ENCODE data around the gene GHRHR.

The GHRHR gene

DNA sequence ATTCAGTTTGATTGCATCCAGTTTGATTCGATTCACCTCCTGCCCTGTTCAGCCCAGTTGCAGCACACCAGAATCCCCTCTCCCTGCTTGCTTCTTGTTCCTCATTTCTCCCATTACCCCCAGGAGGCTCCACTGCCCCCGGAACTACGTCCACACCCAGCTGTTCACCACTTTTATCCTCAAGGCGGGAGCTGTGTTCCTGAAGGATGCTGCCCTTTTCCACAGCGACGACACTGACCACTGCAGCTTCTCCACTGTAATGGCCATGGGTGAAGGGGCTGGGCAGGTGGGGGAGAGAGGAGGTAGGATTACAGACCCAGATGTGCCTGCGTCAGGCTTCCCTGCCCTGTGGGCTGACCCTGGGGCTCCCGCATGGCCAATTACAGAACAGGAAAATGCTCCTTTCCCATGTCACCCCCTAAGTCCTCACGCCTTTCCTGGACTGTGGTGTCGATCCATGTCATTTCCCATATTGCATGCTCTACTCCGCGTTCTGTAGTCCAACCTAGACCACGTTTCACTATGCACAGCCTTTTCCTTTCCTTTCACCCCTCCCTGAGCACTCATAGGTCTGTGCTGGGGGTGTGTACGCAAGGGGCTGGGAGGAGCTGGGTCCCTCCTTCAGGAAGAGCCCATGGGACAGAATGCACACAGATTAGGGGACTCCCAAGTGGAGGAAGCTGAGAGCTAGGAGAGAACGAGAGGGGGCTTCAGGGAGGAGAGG lies 8.2 kb downstream of the GHRHR start:
- no peak overlapping the region for H3K9ac ChIP-seq (ENCODE audit: low read depth, low read length)
- H3K4me2 ChIP-seq (ENCODE audit: insufficient read depth, low read length), result no peak overlapping the region
- no peak overlapping the region for H3K27ac ChIP-seq (ENCODE audit: low read length)
- H3K27me3 ChIP-seq (ENCODE audit: insufficient read depth, low read length, poor library complexity), result peaks cover 13% of the 10 kb centered on the region
- H3K79me2 ChIP-seq (ENCODE audit: insufficient read depth, low read length), result no peaks in the 10 kb centered on the region
- no peaks in the 10 kb centered on the region for H3K36me3 ChIP-seq (ENCODE audit: insufficient read depth, low read length)
- H4K20me1 ChIP-seq (ENCODE audit: insufficient read depth, low read length), result no peaks in the 10 kb centered on the region
- H2AFZ ChIP-seq (ENCODE audit: low read depth, low read length), result no peak overlapping the region
- no peaks in the 10 kb centered on the region for H3K9me3 ChIP-seq (ENCODE audit: insufficient read depth, low read length, severe bottlenecking)
- no peak overlapping the region for H3K4me3 ChIP-seq (ENCODE audit: low read depth in 1 of 2, low read length in 2 of 2)
- DNase-seq (no peak), ATAC-seq (ENCODE audit: insufficient read depth, low read depth) (no peak)
- H3K4me1 ChIP-seq (ENCODE audit: insufficient read depth, low read length), result no peaks in the 10 kb centered on the region
- TF ChIP-seq EZH2 (IDR thresholded peaks at IDR 0.05; ENCODE audit: borderline replicate concordance, low read depth, low read length, severe bottlenecking), result no peak
- TF ChIP-seq, protein P1, sequence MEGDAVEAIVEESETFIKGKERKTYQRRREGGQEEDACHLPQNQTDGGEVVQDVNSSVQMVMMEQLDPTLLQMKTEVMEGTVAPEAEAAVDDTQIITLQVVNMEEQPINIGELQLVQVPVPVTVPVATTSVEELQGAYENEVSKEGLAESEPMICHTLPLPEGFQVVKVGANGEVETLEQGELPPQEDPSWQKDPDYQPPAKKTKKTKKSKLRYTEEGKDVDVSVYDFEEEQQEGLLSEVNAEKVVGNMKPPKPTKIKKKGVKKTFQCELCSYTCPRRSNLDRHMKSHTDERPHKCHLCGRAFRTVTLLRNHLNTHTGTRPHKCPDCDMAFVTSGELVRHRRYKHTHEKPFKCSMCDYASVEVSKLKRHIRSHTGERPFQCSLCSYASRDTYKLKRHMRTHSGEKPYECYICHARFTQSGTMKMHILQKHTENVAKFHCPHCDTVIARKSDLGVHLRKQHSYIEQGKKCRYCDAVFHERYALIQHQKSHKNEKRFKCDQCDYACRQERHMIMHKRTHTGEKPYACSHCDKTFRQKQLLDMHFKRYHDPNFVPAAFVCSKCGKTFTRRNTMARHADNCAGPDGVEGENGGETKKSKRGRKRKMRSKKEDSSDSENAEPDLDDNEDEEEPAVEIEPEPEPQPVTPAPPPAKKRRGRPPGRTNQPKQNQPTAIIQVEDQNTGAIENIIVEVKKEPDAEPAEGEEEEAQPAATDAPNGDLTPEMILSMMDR (IDR thresholded peaks at IDR 0.05; ENCODE audit: borderline replicate concordance, extremely low read depth, low read length, poor library complexity, severe bottlenecking), result no peak

GRCh38 chr7:30973292-30973691 lies 9.5 kb downstream of the GHRHR start:
- Histone ChIP-seq H3K4me3 (ENCODE audit: low read depth in 1 of 2, low read length in 2 of 2) (no peak overlapping the region), H3K9ac (ENCODE audit: low read depth, low read length) (no peak overlapping the region), H4K20me1 (ENCODE audit: insufficient read depth, low read length) (no peaks in the 10 kb centered on the region), H3K4me2 (ENCODE audit: insufficient read depth, low read length) (no peak overlapping the region), H3K4me1 (ENCODE audit: insufficient read depth, low read length) (no peaks in the 10 kb centered on the region), H2AFZ (ENCODE audit: low read depth, low read length) (no peak overlapping the region), H3K27me3 (ENCODE audit: insufficient read depth, low read length, poor library complexity) (peaks cover 10% of the 10 kb centered on the region), H3K36me3 (ENCODE audit: insufficient read depth, low read length) (no peaks in the 10 kb centered on the region), H3K79me2 (ENCODE audit: insufficient read depth, low read length) (no peaks in the 10 kb centered on the region), H3K27ac (ENCODE audit: low read length) (no peak overlapping the region), H3K9me3 (ENCODE audit: insufficient read depth, low read length, severe bottlenecking) (no peaks in the 10 kb centered on the region)
- TF ChIP-seq, protein P1 (IDR thresholded peaks at IDR 0.05; ENCODE audit: borderline replicate concordance, extremely low read depth, low read length, poor library complexity, severe bottlenecking), result no peak
- TF ChIP-seq EZH2 (IDR thresholded peaks at IDR 0.05; ENCODE audit: borderline replicate concordance, low read depth, low read length, severe bottlenecking), result no peak
- ATAC-seq (ENCODE audit: insufficient read depth, low read depth) (no peak), DNase-seq (no peak)

- Histone ChIP-seq H3K79me2 (ENCODE audit: insufficient read depth, low read length) (no peaks in the 10 kb centered on the region), H4K20me1 (ENCODE audit: insufficient read depth, low read length) (no peaks in the 10 kb centered on the region), H3K27me3 (ENCODE audit: insufficient read depth, low read length, poor library complexity) (peaks cover 10% of the 10 kb centered on the region), H3K36me3 (ENCODE audit: insufficient read depth, low read length) (no peaks in the 10 kb centered on the region), H3K4me3 (ENCODE audit: low read depth in 1 of 2, low read length in 2 of 2) (no peak overlapping the region), H2AFZ (ENCODE audit: low read depth, low read length) (no peak overlapping the region), H3K9me3 (ENCODE audit: insufficient read depth, low read length, severe bottlenecking) (no peaks in the 10 kb centered on the region), H3K27ac (ENCODE audit: low read length) (no peak overlapping the region), H3K4me2 (ENCODE audit: insufficient read depth, low read length) (no peak overlapping the region), H3K9ac (ENCODE audit: low read depth, low read length) (no peak overlapping the region), H3K4me1 (ENCODE audit: insufficient read depth, low read length) (no peaks in the 10 kb centered on the region)
- TF ChIP-seq, protein P1 (IDR thresholded peaks at IDR 0.05; ENCODE audit: borderline replicate concordance, extremely low read depth, low read length, poor library complexity, severe bottlenecking), result no peak
- TF ChIP-seq EZH2 (IDR thresholded peaks at IDR 0.05; ENCODE audit: borderline replicate concordance, low read depth, low read length, severe bottlenecking), result no peak
- DNase-seq (no peak), ATAC-seq (ENCODE audit: insufficient read depth, low read depth) (no peak)
These were observed 10.2 kb downstream of the GHRHR start for GRCh38 chr7:30973791-30974604.
